ENCODE data around the gene GALNT4. TPM values are rescaled to one million over a fixed set of nuclear protein-coding genes. Genes with fewer than 3 reads are reported as not detected.
A peak's percentile ranks its signal among the peaks of the same experiment; 100 is the strongest.

Gene GALNT4
- total RNA-seq, 6 experiments from 2014 or later = 2.5 to 6.2 (median 4.1) TPM

- 84% methylated on average over 6 of the region's 6 CpGs for WGBS (ENCODE audit: insufficient coverage, low coverage, low lambda C conversion rate, missing lambda C conversion rate)
- TF ChIP-seq POLR2A (IDR thresholded peaks at IDR 0.05) (no peak), CTCF (IDR thresholded peaks at IDR 0.05) (no peak)
- Histone ChIP-seq H3K27ac (no peak overlapping the region), H3K27me3 (no peaks in the 10 kb centered on the region), H3K4me1 (no peaks in the 10 kb centered on the region), H3K9me3 (no peaks in the 10 kb centered on the region), H3K4me3 (no peak overlapping the region), H3K36me3 (no peaks in the 10 kb centered on the region)
- ATAC-seq = no peak
- DNase-seq = no peak
- intact Hi-C loops (cut with DNase I) = no loop called here
Measured at GRCh38 chr12:89504560-89505346, 19.8 kb downstream of the GALNT4 start.

GRCh38 chr12:89501793-89502192 lies 22.8 kb downstream of the GALNT4 start:
- no peak overlapping the region for H3K27ac ChIP-seq
- H3K4me1 ChIP-seq = no peaks in the 10 kb centered on the region
- ATAC-seq (peak in 1 of 4 donors; percentile 43), DNase-seq (no peak)
- no peaks in the 10 kb centered on the region for H3K27me3 ChIP-seq
- H3K9me3 ChIP-seq = no peaks in the 10 kb centered on the region
- TF ChIP-seq CTCF (IDR thresholded peaks at IDR 0.05) (no peak), POLR2A (IDR thresholded peaks at IDR 0.05) (no peak)
- no peak overlapping the region for H3K4me3 ChIP-seq
- intact Hi-C loops (cut with DNase I) = no loop called here
- H3K36me3 ChIP-seq = no peaks in the 10 kb centered on the region

- ATAC-seq = no peak
- 95% methylated on average over 17 of the region's 19 CpGs for WGBS (ENCODE audit: insufficient coverage, low coverage, low lambda C conversion rate, missing lambda C conversion rate)
Measured at GRCh38 chr12:89499857-89500256, 24.7 kb downstream of the GALNT4 start.

GRCh38 chr12:89497467-89497866 lies 27.1 kb downstream of the GALNT4 start:
- Histone ChIP-seq H3K27me3 (no peaks in the 10 kb centered on the region), H3K4me1 (peaks cover 0 to 10% (median 0%) of the 10 kb centered on the region in 4 donors), H3K36me3 (no peaks in the 10 kb centered on the region), H3K4me3 (no peak overlapping the region), H3K27ac (no peak overlapping the region), H3K9me3 (no peaks in the 10 kb centered on the region)
- intact Hi-C loops (cut with DNase I) = no loop called here
- WGBS (ENCODE audit: insufficient coverage, low coverage, low lambda C conversion rate, missing lambda C conversion rate) = 77% methylated on average over 4 of the region's 4 CpGs
- ATAC-seq (no peak), DNase-seq (no peak)
- no peak for TF ChIP-seq CTCF (IDR thresholded peaks at IDR 0.05)
- TF ChIP-seq POLR2A (IDR thresholded peaks at IDR 0.05) = no peak

More at GRCh38 chr12:89499857-89500256, 24.7 kb downstream of the GALNT4 start:
- Histone ChIP-seq H3K27ac (no peak overlapping the region), H3K4me3 (no peak overlapping the region), H3K27me3 (no peaks in the 10 kb centered on the region), H3K36me3 (no peaks in the 10 kb centered on the region), H3K4me1 (no peaks in the 10 kb centered on the region), H3K9me3 (no peaks in the 10 kb centered on the region)
- no peak for DNase-seq
- TF ChIP-seq CTCF (IDR thresholded peaks at IDR 0.05) (no peak), POLR2A (IDR thresholded peaks at IDR 0.05) (no peak)
- intact Hi-C loops (cut with DNase I) = no loop called here

All from right lobe of liver (tissue), 6 donors.